Bone marrow (tissue), 2 donors: ENCODE data around the gene RAB25.
"Not testable (repeated sequence)": the region's sequence is repeated elsewhere in the genome, so short reads cannot be mapped to it uniquely, and the experiment has no call there.

ENCODE experiments used
- DNase-seq, 2 donors: peaks; one replicate each; lab custom pipeline; 2025; lab: John Stamatoyannopoulos, UW

RAB25 gene

DNA sequence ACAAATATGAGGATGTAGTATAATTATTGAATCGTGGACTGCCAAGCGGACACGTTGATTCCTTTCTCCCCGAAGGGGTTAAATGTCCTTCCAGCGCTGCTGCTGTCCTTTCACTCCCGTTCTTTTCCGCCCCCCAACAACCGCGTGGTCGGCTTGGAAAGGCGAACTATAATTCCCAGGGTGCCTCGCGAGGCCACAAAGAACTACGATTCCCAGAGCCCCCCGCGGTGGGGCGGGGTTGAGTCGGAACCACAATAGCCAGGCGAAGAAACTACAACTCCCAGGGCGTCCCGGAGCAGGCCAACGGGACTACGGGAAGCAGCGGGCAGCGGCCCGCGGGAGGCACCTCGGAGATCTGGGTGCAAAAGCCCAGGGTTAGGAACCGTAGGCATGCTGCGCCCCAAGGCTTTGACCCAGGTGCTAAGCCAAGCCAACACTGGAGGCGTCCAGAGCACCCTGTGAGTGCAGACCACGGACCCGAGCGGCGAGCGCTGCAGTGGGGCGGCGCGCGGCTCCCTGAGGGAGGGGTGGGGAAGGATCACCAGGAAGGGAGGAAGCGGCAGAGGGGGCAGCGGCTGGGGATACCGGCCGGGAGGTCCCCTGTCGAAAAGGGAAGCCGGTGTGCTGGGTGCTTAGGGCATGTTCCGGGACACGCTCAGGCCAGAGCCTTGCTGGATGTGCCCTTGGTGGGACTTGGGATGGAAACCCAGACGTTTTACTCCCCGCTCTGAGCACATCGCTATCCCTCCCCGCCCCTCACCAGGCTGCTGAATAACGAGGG, 6.3 kb upstream of the RAB25 start, which contains the start of gene LAMTOR2:
Gene LAMTOR2 (plus strand): TSS at position 283 of the 781 bp plus-strand sequence. CDS start 108 bp downstream, at position 391.
- DNase-seq: peak; percentile 84 to 95

DNA sequence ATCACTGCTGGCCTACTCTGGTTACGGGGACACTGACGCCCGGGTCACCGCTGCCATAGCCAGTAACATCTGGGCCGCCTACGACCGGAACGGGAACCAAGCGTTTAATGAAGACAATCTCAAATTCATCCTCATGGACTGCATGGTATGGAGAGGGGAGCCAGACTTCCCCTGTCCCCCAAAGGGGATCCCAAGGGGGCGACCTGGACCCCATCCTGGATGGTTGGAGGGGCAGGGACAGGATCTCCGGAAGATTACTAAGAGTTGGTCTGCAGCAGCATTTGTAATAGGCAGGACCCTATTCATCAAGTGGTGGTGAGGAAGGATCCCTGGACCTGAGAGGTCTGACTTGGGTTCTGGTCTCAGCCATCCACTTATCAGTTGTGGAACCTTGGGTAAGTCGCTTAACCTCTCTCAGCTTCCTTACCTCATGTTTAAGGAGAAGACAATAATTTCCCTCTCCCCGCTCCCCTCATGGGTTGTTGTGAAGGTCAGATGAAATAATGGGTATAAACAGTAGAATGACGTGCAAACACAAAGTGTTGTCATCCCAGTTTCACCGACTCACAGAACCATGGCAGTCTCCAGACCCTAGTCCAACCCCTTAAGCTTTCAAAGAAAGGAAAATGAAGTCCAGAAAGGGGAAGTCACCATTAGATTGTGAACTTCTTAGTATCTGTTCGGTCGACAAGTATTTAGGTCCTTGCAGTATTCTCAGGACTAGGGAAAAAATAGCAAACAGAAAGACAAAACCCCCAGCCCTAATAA, 5.5 kb upstream of the RAB25 start:
- DNase-seq: peak in 1 of 2 donors; percentile 51

DNA sequence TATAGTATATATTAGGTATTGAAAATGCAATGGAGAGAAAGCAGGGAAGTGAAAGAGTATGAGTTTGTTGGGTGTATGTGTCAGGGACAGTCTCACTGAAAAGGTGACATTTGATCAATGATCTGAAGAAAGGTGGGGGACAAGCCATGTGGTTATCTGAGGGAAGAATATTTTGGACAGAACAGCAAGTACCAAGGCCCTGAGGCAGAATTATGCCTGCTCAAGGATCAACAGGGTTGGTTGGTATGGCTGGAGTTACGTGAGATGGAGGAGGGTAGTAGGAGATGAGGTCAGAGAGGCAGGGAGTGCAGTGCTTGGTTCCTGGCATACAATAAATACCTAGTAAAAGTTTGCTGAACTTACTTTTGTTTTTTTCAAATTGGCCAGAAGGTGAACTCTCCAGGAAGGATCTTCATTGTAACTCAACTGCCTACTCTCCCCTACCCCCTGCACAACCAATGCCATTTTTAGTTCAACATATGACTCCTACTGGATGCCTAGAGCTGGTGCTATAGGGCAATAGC, 4.6 kb upstream of the RAB25 start:
- no peak for DNase-seq

DNA sequence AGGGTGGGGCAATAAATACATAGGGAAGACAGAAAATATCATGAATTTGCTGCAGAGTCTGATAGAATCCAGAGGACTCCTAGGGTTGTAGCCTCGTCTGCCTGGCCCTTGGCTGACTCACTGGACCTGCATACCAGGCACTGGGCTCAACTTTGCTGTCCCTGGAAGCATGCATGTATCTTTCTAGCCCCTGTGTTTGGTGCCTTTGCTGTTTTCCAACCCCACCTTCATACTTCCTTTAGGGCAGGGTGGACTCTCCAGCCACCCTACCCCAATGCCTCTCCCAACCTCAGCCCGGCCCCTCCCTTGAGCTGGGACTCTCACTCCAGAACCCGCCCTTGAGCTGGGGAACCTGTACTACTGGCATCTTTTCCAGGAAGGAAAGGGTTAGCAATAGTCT, 1.2 kb downstream of the RAB25 start:
- DNase-seq: no peak

DNA sequence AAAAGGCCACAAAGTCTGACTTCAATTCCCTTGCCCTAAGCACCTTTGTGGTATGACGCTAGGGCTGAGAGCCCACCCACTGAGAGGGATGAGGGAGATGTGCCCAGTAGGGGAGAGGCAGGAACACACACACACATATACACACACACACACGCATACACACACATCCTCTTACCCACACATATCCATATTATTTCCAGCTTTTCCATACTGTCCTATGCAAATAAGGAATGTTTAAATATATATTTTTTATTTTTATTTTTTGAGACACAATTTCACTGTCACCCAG, 3.0 kb downstream of the RAB25 start:
- no peak for DNase-seq

DNA sequence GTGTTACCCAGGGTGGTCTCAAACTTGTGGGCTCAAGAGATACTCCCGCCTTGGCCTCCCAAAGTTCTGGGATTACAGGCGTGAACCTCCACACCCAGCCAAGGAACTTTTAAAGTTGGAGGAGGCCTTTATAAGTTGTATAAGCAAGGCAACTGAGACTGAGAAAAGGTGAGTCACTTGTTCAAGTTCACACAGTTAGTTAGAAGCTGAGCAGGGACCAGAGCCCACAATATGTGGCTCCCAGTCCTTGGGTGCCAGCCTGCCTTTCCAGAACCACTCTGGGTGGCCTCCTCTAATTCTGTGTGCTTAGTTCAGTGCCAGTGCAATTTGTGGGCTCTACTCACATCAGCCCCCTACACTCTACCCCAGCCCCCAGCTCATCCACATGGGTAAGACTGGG, 3.7 kb downstream of the RAB25 start:
- no peak for DNase-seq

DNA sequence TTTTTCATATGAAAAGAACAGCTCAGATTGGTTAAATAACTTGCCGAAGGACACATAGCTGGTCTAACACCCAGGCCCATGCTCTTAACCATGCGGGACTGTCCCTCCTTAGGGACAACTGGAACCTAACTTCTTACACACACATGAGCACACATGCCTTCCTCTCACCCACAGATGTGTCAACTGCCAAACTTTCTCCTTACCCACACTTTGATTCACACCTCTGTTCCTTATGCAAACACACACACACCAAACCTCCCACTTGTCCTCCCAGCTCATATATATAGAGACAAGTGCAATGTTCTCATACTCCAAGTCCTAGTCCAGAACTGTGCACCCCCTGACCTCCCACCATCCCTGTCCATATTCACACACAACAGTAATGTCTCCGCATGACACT, 4.3 kb downstream of the RAB25 start:
- no peak for DNase-seq

DNA sequence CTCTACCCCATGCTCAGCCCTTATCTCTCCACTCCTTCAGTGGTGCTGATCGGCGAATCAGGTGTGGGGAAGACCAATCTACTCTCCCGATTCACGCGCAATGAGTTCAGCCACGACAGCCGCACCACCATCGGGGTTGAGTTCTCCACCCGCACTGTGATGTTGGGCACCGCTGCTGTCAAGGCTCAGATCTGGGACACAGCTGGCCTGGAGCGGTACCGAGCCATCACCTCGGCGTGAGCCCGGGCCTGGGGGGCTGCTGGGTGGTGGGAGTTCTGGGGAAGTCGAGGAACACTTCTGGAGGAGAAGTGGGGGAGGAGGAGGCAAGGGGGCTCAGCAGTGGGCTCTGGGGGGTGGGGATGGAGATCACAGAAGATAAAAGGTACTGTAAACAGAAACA, 4.9 kb downstream of the RAB25 start:
- no peak for DNase-seq

DNA sequence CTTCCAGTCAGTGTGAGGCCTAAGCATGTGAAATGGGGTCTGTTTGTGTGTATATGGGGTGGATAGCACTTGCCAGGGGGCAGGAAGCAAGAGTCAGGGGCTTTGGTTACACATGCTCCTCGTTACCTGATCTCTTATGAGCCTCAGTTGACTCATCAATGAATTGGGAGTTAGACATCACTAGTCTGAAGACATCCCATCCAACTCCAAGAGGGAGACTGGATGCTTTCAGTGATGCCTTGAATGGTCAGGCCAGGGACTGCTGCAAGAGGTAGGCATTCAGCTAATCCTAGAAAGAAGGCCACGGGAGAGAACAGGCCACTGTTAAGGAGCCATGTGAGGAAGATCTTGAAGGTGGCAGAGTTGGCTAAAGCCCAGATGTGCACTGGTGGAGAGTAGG, 6.3 kb downstream of the RAB25 start:
- no peak for DNase-seq

DNA sequence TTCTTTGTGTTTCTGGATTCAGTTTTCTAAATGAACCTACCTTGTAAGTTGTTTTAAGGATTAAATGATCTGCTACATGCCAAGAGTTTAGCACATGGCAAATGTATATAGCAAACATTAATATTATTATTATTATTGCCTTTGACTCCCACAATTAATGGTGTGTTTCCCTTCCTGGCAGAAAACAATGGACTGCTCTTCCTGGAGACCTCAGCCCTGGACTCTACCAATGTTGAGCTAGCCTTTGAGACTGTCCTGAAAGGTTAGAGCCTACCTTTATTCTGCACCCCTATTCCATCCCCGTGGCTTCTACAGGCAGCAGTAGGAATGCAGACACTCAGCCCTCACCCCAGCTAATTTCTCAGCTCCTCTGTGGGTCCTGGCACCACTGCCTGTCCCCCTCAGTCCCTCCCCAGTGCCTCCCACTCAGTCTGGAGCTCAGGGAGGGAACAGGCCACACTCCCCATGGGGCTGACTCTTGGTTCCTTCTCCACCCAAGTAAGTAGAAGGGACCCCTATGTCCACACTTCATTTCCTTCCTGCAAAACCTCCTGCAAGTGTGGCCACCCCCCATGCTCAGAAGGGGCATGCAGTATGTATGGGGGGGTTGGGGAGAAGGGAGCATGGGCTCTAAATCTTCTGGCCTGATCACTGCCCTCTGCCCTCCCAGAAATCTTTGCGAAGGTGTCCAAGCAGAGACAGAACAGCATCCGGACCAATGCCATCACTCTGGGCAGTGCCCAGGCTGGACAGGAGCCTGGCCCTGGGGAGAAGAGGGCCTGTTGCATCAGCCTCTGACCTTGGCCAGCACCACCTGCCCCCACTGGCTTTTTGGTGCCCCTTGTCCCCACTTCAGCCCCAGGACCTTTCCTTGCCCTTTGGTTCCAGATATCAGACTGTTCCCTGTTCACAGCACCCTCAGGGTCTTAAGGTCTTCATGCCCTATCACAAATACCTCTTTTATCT, 8.8 kb downstream of the RAB25 start:
- no peak for DNase-seq

DNA sequence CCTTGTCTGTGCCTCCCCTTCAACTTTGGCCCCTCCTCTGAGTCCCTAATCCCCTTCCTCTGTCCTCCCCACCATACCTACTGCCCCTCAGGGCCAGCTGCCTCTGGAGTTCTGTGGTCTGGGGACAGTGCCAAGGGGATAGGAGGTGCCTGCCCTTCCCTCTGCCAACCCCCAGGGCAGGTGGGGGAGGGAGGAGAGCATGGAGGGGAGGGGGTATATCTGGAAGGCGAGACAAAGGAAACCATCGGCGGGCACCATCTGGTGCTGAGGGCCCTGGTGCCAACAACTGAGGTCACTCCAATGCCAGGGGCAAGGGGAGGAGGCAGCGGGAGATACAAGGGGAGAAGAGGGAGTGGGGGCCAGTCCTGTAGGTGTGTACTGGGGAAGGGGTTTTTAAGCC, 9.6 kb downstream of the RAB25 start:
- DNase-seq: no peak

DNA sequence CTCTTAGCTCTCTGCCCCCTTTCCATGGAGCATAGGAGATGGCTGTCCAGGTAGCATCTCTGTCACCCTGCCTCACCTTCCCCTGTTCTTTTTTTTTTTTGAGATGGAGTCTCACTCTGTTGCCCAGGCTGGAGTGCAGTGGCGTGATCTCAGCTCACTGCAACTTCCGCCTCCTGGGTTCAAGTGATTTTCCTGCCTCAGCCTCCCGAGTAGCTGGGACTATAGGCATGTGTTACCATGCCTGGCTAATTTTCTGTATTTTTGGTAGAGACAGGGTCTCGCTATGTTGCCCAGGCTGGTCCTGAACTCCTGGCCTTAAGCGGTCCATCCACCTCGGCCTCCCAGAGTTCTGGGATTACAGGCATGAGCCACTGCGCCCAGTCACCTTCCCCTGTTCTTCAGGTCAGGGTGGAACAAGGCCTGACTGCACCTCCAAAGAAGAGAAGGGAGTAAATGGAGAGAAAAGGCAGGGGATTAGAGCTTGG, 10.4 kb downstream of the RAB25 start:
- not testable (repeated sequence) for DNase-seq

DNA sequence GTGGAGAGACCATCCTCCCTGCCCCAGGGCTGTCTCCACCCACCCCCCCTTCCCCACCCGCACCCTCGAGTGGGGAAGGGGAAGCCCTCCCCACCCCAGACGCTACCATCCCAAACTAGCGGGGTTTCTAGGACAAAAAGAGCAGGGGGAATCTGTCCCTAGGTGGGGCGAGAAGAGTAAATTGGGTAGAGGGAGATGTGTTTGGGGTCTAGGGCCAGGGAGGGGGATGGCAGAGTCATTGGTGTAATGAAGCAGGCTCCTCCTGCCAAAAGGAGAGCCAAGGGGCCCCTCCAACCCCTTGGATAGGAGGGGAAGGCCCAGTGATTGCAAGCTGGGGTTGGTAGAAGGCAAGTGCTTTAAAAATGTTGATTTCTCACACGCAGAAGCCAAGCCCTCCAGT, 11.3 kb downstream of the RAB25 start:
- no peak for DNase-seq

DNA sequence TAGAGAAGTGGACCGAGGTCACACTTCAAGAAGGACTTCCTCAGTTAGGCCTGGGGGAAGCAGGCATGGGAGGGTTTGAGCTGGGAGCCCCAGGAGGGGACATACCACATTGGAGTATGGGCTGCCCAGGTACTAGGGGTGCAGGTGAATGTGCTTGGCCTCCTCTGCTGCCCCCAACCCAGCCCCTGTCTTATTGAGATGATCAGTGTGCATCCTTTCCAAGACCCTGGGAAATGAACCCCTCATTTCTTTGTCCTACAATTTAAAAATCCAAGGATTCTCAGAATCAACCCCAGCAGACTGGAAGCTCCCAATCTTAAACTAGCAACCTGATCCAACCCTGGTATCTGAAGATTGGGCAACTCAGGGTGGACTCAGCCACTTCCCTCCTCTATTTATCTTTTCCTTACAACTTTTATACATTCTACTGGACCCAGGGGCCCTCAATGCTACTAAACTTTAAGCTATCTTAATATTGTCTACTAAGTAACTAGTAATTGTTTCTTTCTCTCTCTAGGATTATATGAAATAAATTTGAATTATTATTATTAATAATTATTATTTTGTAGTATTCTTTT, 12.2 kb downstream of the RAB25 start:
- no peak for DNase-seq

DNA sequence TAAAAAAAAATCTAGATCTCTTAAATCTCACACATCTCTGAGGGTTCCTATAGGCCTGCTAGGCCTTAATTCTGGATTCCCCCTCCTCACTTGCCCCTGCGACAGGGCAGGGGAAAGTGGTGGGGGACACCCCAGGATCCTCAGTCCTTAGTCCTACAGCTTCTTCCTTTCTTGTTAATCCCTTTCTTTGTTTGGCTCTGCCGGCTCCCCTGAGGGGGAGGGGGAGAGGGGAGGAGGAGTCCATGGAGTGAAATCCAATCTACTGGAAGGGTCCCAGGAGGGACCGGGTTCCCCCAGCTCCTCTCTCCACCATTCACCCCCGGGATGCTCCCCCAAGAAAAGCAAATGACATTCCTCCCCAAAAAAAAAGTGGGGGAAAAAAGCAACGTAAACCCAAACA, 12.8 kb downstream of the RAB25 start:
- DNase-seq: no peak

DNA sequence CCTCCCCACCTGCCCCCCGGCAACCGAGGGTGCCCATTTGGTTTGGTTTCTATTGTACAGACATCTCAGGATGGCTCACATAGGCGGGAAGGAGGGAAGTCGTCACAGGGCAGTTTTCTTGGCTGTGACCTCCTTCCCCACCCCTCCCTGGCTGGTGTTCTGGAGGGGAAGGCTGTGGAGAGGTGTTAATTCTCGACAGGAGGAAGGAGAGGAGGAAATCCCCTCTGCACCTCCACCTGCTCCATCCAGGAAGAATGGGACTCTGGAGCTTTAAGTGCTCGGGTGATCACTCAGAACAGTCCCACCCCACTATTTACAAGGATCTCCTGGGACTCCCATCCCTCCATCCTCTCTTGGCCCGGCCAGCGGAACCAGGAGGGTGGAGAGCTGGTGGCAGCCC, 13.7 kb downstream of the RAB25 start:
- no peak for DNase-seq

DNA sequence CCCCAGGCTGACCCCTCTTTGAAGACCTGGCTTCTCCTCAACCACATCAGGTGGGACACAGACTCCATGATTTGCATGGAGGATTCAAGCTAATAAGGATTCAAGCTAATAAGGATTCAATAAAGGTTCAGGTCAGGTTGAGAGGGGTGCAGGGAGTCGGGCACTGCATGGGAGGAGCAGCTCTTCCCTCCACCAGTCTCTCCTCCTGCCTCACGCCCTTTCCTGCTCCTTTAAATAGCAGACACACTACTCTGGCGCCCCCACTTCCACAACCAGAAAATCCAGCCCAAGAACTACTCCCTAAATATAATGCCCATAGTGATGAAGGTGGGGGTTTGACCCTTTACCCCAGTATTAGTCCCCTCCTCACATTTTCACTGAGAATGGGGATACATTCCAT, 14.2 kb downstream of the RAB25 start:
- DNase-seq: peak in 1 of 2 donors; percentile 15

DNA sequence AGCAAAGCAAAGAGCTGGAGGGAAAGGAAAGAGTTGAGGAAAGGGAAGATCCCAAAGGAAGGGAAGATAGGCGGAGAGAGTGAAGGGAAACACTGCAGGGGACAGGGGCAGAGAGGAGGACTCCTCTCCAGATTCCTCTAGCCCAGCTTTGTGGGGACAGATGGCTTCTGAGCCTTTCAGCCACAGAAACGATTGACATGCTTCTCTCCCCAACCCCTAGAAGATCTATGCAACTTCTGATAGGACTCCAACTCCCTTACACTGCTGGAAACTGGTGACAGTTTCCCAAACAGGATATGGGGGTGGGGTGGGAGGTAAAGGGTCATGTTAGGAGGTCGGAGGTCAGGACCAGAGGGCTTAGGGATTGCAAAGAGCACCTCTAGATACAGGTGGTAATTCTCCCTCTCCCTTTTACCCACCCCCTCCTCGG, 14.8 kb downstream of the RAB25 start:
- no peak for DNase-seq

DNA sequence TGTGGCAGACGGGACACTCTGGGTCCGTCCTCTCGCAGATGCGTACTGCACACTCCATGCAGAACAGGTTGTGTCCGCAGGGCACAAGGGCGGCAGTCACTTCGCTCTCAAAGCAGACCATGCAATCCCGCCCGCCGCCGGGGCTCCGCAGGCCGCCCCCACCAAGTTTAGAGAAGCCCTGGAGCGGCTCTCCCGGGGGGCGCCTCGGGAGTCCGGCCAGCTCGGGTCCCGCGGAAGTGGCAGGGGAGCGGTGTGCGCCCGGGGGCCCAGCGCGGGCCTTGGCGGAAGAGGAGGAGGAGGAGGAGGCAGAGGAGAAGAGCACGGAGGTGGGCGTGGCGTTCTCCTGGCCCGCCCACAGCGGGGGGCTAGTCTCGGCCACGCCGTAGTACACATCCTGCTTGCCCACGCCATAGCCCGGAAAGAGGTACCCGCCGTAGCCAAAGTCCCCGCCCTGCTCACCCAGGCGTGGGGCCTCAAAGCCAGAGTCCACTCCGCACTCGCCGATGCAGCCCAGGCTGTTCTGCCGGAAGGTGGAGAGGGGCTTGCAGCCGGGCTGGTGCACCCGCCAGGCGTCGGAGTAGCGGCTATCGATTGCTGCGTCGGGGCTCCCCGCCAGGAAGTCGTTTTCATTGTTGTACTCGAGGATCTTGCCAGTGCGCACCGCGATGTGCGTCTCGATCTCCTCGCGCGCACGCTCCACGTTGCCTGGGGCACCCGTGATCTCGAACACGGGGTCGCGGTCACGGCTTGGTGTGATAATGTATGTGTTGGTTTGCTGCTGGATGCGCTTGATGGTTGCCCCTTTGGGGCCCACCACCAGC, 15.9 kb downstream of the RAB25 start:
- DNase-seq: no peak

DNA sequence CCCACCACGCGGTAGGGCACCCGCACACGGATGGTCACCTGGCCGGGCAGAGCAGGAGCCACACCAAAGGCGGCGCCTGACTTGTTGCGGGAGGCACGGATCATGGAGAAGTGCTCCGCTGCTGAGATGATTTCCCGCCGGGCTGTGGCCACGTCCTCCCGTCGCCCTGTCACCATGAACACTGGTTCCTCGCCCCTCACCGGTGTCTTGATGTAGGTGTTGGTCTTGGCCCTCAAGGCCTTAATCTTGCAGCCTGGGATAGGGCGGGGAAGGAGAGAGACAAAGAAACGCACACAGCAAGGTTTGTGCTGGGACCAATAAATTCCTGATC, 16.4 kb downstream of the RAB25 start:
- no peak for DNase-seq

DNA sequence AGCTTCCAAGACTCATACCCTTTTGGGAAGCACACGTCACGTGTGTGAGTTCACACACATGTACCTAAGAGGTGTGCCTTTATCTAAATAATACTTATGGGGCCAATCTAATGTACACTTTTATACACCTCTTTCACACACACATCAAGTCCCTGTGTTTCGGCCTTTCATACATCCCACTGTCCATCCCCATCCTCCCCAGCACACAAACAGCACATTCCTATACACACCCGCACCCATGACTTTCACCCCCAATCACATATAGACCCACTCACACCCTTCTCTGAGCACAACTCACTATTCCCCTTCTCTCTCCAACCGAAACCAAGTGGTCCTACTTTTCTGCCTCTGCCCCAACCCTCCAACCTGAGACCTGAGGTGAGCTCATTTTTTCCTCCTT, 17.8 kb downstream of the RAB25 start:
- no peak for DNase-seq
